ENCODE results near the gene DFFA. TPM values are rescaled to one million over a fixed set of nuclear protein-coding genes. Genes with fewer than 3 reads are reported as not detected.

Gene DFFA
- total RNA-seq, 4 donors from 2014 or later, result 17.9 to 32.5 (median 26.0) TPM

DNA sequence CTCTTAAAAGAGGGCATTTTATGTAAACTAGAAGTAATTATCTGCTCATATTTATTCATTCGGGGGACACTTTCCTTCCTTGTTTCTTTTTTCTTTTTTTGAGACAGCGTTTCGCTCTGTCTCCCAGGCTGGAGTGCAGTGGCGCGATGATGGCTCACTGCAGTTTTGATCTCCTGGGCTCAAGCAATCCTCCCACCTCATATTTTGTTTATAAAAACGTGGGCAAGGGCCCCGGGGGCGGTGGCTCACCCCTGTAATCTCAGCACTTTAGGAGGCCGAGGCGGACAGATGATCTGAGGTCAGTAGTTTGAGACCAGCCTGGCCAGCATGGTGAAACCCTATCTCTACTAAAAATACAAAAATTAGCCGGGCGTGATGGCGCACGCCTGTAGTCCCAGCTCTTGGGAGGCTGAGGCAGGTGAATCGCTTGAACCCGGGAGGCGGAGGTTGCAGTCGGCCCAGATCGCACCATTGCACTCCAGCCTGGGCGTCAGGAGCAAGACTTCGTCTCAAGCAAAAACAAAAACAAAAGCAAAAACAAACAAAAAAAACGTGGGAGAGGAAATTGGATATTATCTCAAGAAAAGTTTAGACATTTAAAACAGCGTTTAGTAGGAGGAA lies 926 bp upstream of the DFFA start:
- TF ChIP-seq POLR2A (IDR thresholded peaks at IDR 0.05; ENCODE audit: low read depth) (no peak), POLR2AphosphoS5 (IDR thresholded peaks at IDR 0.05) (no peak), EP300 (IDR thresholded peaks at IDR 0.05) (no peak)
- TF ChIP-seq, protein P1, sequence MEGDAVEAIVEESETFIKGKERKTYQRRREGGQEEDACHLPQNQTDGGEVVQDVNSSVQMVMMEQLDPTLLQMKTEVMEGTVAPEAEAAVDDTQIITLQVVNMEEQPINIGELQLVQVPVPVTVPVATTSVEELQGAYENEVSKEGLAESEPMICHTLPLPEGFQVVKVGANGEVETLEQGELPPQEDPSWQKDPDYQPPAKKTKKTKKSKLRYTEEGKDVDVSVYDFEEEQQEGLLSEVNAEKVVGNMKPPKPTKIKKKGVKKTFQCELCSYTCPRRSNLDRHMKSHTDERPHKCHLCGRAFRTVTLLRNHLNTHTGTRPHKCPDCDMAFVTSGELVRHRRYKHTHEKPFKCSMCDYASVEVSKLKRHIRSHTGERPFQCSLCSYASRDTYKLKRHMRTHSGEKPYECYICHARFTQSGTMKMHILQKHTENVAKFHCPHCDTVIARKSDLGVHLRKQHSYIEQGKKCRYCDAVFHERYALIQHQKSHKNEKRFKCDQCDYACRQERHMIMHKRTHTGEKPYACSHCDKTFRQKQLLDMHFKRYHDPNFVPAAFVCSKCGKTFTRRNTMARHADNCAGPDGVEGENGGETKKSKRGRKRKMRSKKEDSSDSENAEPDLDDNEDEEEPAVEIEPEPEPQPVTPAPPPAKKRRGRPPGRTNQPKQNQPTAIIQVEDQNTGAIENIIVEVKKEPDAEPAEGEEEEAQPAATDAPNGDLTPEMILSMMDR (IDR thresholded peaks at IDR 0.05), result no peak
- Histone ChIP-seq H3K9me3 (no peaks in the 10 kb centered on the region), H3K27me3 (no peaks in the 10 kb centered on the region), H3K4me3 (peak overlapping the region in 2 of 4 donors; percentile 69 to 94), H3K4me1 (peaks cover 21 to 46% (median 44%) of the 10 kb centered on the region in 4 donors), H3K27ac (replicated peaks in 1 of 4) (peak overlapping the region in 1 of 4 donors; percentile 80), H3K36me3 (peaks cover 4 to 13% (median 12%) of the 10 kb centered on the region in 4 donors)
- WGBS, result 89% methylated on average over 23 of the region's 23 CpGs
- DNase-seq (ENCODE audit: extremely low spot score), result no peak
- intact Hi-C loops (cut with DNase I), result no loop called here

DNA sequence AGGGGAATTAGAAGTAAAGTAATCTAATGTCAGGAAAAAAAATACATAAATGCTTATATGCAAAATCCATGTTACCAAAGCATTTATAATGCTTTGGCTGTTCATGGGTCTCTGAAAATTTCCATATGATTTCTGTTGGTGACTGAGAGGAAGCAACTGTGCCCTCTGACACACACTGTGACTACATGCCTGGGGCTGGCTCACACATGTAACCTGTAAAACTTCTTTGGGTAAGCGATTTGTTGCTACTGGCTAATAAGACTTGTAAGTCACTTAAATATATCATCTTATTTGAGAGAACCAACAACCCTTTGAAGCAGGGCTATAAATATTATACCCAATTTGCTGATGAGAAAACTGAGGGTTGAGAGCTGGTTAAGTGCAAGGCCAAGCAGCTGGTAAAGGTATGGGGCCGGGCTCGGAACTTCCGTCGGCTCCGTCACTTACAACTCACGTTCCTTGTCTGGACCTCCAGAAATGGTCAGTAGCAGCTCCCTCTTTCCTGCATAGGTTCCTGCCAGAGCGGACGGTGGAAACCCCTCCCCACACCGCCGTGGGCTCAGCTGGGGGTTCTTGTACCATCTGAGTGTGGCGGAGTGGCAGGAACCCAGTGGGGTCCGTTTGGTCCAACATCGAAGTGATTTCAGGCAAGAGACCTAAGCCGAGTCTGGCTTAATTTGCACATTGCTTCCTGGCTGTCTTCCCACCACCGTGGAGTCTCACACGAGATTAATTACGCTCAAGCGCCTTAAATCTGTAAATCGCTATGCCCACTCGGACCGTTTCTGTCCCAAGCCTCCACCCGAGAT lies 714 bp downstream of the DFFA start:
- H3K27ac ChIP-seq (replicated peaks in 1 of 4), result peak overlapping the region; percentile 78 to 85 (median 82)
- intact Hi-C loops (cut with DNase I), result no loop called here

DNA sequence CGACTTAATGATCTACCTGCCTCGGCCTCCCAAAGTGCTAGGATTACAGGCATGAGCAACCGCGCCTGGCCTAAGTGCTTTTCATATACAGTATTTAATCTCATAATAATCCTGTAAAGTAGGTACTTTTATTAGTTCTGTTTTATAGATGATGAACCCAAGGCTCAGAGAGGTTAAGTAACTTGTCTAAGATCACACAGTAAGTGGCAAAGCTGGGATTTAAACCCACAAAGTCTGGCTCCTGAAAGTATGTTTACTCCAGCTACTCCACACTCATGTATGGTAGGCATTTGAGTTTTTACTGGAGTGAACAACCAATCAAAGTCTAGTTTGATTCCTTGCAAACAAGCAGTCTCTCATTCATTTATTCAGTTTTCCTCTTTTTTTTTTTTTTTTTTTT lies 2.3 kb downstream of the DFFA start:
- H3K9me3 ChIP-seq, result no peaks in the 10 kb centered on the region
- peaks cover 14 to 28% (median 21%) of the 10 kb centered on the region in 4 donors for H3K4me1 ChIP-seq
- 92% methylated on average over 4 of the region's 4 CpGs for WGBS
- intact Hi-C loops (cut with DNase I), result no loop called here
- DNase-seq (ENCODE audit: extremely low spot score), result no peak
- TF ChIP-seq POLR2A (IDR thresholded peaks at IDR 0.05; ENCODE audit: low read depth), result no peak
- no peak for TF ChIP-seq POLR2AphosphoS5 (IDR thresholded peaks at IDR 0.05)
- no peaks in the 10 kb centered on the region for H3K27me3 ChIP-seq
- peaks cover 30 to 45% (median 44%) of the 10 kb centered on the region in 4 donors for H3K36me3 ChIP-seq
- no peak overlapping the region for H3K27ac ChIP-seq (replicated peaks in 1 of 4)
- H3K4me3 ChIP-seq, result no peak overlapping the region

More for the DNA sequence above, 714 bp downstream of the DFFA start:
- DNase-seq (ENCODE audit: extremely low spot score), result no peak
- Histone ChIP-seq H3K27me3 (no peaks in the 10 kb centered on the region), H3K9me3 (no peaks in the 10 kb centered on the region), H3K4me3 (peak overlapping the region; percentile 69 to 94 (median 78)), H3K36me3 (peaks cover 16 to 30% (median 28%) of the 10 kb centered on the region in 4 donors), H3K4me1 (peaks cover 21 to 42% (median 37%) of the 10 kb centered on the region in 4 donors)
- TF ChIP-seq POLR2AphosphoS5 (IDR thresholded peaks at IDR 0.05) (no peak), EP300 (IDR thresholded peaks at IDR 0.05) (no peak), POLR2A (IDR thresholded peaks at IDR 0.05; ENCODE audit: low read depth) (no peak)
- TF ChIP-seq, protein P1 (IDR thresholded peaks at IDR 0.05), result no peak
- WGBS, result 8% methylated on average over 16 of the region's 23 CpGs

DNA sequence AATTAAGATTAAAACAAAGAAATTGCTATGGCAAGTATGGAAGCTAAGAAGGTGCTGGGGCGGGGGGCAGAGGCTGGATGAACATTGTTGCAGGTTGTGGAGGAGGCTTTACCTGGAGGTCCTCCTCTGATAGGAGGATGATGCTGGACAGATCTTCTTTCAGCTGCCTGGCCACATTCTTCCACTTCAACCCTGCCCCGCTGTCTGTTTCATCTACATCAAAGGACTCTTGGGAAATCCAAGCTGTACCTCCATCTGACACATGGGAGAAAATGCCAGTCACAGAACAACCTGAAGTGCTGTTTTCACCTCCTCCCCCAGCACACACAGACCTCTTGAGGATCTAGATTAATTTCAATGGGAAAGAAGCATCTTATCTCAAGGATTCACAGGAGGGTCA lies 5.3 kb downstream of the DFFA start:
- intact Hi-C loops (cut with DNase I), result no loop called here
- WGBS, result 95% methylated on average over 2 of the region's 2 CpGs
- H3K36me3 ChIP-seq, result peaks cover 51 to 75% (median 73%) of the 10 kb centered on the region in 4 donors
- no peaks in the 10 kb centered on the region for H3K9me3 ChIP-seq
- H3K4me1 ChIP-seq, result peaks cover 10 to 13% (median 11%) of the 10 kb centered on the region in 4 donors
- H3K27me3 ChIP-seq, result no peaks in the 10 kb centered on the region
- no peak overlapping the region for H3K27ac ChIP-seq (replicated peaks in 1 of 4)
- no peak overlapping the region for H3K4me3 ChIP-seq
- no peak for DNase-seq (ENCODE audit: extremely low spot score)
- TF ChIP-seq, protein P1 (IDR thresholded peaks at IDR 0.05), result no peak
- TF ChIP-seq EP300 (IDR thresholded peaks at IDR 0.05) (no peak), POLR2AphosphoS5 (IDR thresholded peaks at IDR 0.05) (no peak), POLR2A (IDR thresholded peaks at IDR 0.05; ENCODE audit: low read depth) (no peak)

DNA sequence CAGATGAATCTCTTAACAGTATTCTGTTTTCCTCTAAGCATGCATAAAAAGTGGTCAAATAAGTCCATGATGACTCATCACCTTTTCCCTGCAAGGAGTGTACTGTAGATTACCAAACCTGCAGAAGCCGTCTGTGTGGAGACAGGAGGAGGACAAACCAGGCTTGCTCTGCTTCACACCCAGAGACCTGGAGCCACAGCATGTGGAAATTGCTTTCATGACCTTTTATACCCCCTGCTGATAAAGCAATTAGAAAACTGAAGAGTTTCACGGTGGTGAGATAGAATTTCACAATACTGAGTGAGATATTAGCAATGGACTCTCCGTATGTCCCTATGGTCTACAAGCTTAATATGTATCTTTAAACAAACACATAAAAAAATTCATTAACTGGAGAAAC lies 13.1 kb downstream of the DFFA start:
- Histone ChIP-seq H3K4me3 (no peak overlapping the region), H3K27me3 (no peaks in the 10 kb centered on the region), H3K9me3 (no peaks in the 10 kb centered on the region), H3K27ac (replicated peaks in 1 of 4) (no peak overlapping the region), H3K36me3 (peaks cover 29 to 62% (median 39%) of the 10 kb centered on the region in 4 donors), H3K4me1 (peaks cover 0 to 6% (median 0%) of the 10 kb centered on the region in 4 donors)
- intact Hi-C loops (cut with DNase I), result no loop called here
- TF ChIP-seq, protein P1 (IDR thresholded peaks at IDR 0.05), result no peak
- no peak for TF ChIP-seq EP300 (IDR thresholded peaks at IDR 0.05)
- no peak for TF ChIP-seq POLR2A (IDR thresholded peaks at IDR 0.05; ENCODE audit: low read depth)
- TF ChIP-seq POLR2AphosphoS5 (IDR thresholded peaks at IDR 0.05), result no peak
- 78% methylated on average over 3 of the region's 3 CpGs for WGBS
- DNase-seq (ENCODE audit: extremely low spot score), result no peak
